Mesendoderm (in vitro differentiated cells): ENCODE data around the gene CST9.

Source experiments
- DNase-seq: peaks from one replicate; pipeline ENCODE4 v3.0.0; 2013
- H2AK5ac ChIP-seq: 2 replicates; pipeline ENCODE4 v1.6.1; 2013; ENCODE audit warnings: low read length, inconsistent platforms
- H2BK120ac ChIP-seq: 2 replicates; pipeline ENCODE4 v1.6.1; 2013; ENCODE audit warnings: low read depth, mild to moderate bottlenecking, low read length, moderate library complexity, mixed read lengths
- H2BK15ac ChIP-seq: replicated peaks from 2 replicates; pipeline ENCODE4 v1.6.1; 2013; ENCODE audit warnings: low read depth, mild to moderate bottlenecking, moderate library complexity
- H2BK5ac ChIP-seq: 2 replicates; pipeline ENCODE4 v1.6.1; 2013; ENCODE audit warnings: low read length, inconsistent platforms
- H3K18ac ChIP-seq: 2 replicates; pipeline ENCODE4 v1.6.1; 2013; ENCODE audit warnings: mild to moderate bottlenecking, low read length, mixed read lengths
- H3K23ac ChIP-seq: one replicate; pipeline ENCODE4 v1.6.1; 2013; ENCODE audit warnings: low read length
- H3K27ac ChIP-seq: 2 replicates; pipeline ENCODE4 v1.5.1; 2013; ENCODE audit warnings: low read depth, mild to moderate bottlenecking, inconsistent platforms, low read length, moderate library complexity
- H3K27me3 ChIP-seq: 2 replicates; pipeline ENCODE4 v1.6.1; 2013; ENCODE audit warnings: low read length, control low read depth, mild to moderate bottlenecking, inconsistent platforms; ENCODE audit not compliant: insufficient read depth, poor library complexity
- H3K36me3 ChIP-seq: 2 replicates; pipeline ENCODE4 v1.6.1; 2013; ENCODE audit warnings: low read length, inconsistent platforms; ENCODE audit not compliant: control insufficient read depth, insufficient read depth
- H3K4ac ChIP-seq: one replicate; pipeline ENCODE4 v1.6.1; 2013; ENCODE audit warnings: low read depth, mild to moderate bottlenecking, low read length, moderate library complexity
- H3K4me1 ChIP-seq: 2 replicates; pipeline ENCODE4 v1.6.1; 2013; ENCODE audit warnings: low read depth, low read length, inconsistent platforms; ENCODE audit not compliant: control insufficient read depth
- H3K4me2 ChIP-seq: 2 replicates; pipeline ENCODE4 v1.6.1; 2013; ENCODE audit warnings: low read length
- H3K4me3 ChIP-seq: 2 replicates; pipeline ENCODE4 v1.5.1; 2013; ENCODE audit warnings: mild to moderate bottlenecking, low read length
- H3K56ac ChIP-seq: one replicate; pipeline ENCODE4 v1.6.1; 2013; ENCODE audit warnings: low read length
- H3K79me1 ChIP-seq: 2 replicates; pipeline ENCODE4 v1.6.1; 2013; ENCODE audit warnings: low read length, inconsistent platforms
- H3K79me2 ChIP-seq: 2 replicates; pipeline ENCODE4 v1.6.1; 2013; ENCODE audit warnings: mild to moderate bottlenecking, low read length; ENCODE audit not compliant: control insufficient read depth, insufficient read depth
- H3K9ac ChIP-seq: 2 replicates; pipeline ENCODE4 v1.6.1; 2013; ENCODE audit warnings: low read length, inconsistent platforms
- H4K5ac ChIP-seq: one replicate; pipeline ENCODE4 v1.6.1; 2013; ENCODE audit warnings: low read length
- H4K8ac ChIP-seq: one replicate; pipeline ENCODE4 v1.6.1; 2013; ENCODE audit warnings: low read depth, mild to moderate bottlenecking, control low read depth, low read length, moderate library complexity
- WGBS: extraction: QIAGEN DNeasy Blood & Tissue Kit; methylation state at CpG from one replicate; pipeline ENCODE4 v1.1.7; 2013; ENCODE audit warnings: low lambda C conversion rate, missing lambda C conversion rate; ENCODE audit not compliant: insufficient coverage; ENCODE audit errors: extremely low coverage; 5-methylcytosine and 5-hydroxymethylcytosine counted together

CST9 gene

GRCh38 chr20:23570178-23570760, 35.4 kb downstream of the CST9 start:
- Histone ChIP-seq H3K18ac (no peak overlapping the region), H2BK5ac (no peak overlapping the region), H2AK5ac (no peak overlapping the region), H4K8ac (no peak overlapping the region), H3K79me2 (no peaks in the 10 kb centered on the region), H3K36me3 (no peaks in the 10 kb centered on the region), H3K23ac (no peak overlapping the region), H3K56ac (no peak overlapping the region), H3K9ac (no peak overlapping the region), H3K4me3 (no peak overlapping the region), H3K4ac (no peak overlapping the region), H3K79me1 (no peaks in the 10 kb centered on the region), H3K27me3 (no peaks in the 10 kb centered on the region), H2BK120ac (no peak overlapping the region), H3K4me2 (no peak overlapping the region), H4K5ac (no peak overlapping the region), H3K27ac (no peak overlapping the region), H3K4me1 (no peaks in the 10 kb centered on the region), H2BK15ac (no peak overlapping the region)
- WGBS: no CpG with 5 or more reads among the region's 2 CpGs
- DNase-seq: no peak

DNA sequence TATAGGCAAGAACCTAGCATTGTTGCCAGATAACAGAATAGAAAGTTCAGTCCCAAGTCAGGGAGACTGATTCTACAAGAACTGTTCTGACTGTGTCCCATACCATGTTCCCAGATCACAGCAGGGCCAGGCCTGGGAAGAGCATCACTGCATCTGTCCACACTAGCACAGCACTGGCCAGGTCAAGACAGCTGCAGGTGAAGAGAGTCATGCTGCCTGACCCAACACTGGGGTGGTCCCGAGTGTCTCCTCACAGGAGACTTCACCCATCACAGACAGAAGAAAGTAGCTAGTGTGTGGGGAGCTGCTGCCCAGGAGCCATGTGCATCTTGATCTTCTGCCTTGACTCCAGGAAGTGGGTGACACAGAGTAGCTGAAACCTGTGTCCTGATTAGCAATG, 36.1 kb downstream of the CST9 start:
- DNase-seq: no peak
- Histone ChIP-seq H2BK5ac (no peak overlapping the region), H3K27ac (no peak overlapping the region), H3K23ac (no peak overlapping the region), H2BK15ac (no peak overlapping the region), H4K8ac (no peak overlapping the region), H3K18ac (no peak overlapping the region), H2BK120ac (no peak overlapping the region), H3K4ac (no peak overlapping the region), H4K5ac (no peak overlapping the region), H3K79me2 (no peaks in the 10 kb centered on the region), H3K4me2 (no peak overlapping the region), H3K36me3 (no peaks in the 10 kb centered on the region), H3K4me3 (no peak overlapping the region), H3K79me1 (no peaks in the 10 kb centered on the region), H3K9ac (no peak overlapping the region), H3K4me1 (no peaks in the 10 kb centered on the region), H3K27me3 (no peaks in the 10 kb centered on the region), H2AK5ac (no peak overlapping the region), H3K56ac (no peak overlapping the region)
- no CpG with 5 or more reads among the region's 1 CpG for WGBS

GRCh38 chr20:23568971-23569330, 36.8 kb downstream of the CST9 start:
- Histone ChIP-seq H3K23ac (no peak overlapping the region), H3K56ac (no peak overlapping the region), H2AK5ac (no peak overlapping the region), H3K27ac (no peak overlapping the region), H3K27me3 (no peaks in the 10 kb centered on the region), H2BK15ac (no peak overlapping the region), H3K4me1 (no peaks in the 10 kb centered on the region), H4K5ac (no peak overlapping the region), H3K79me1 (no peaks in the 10 kb centered on the region), H3K79me2 (no peaks in the 10 kb centered on the region), H3K36me3 (no peaks in the 10 kb centered on the region), H3K4ac (no peak overlapping the region), H3K4me3 (no peak overlapping the region), H3K4me2 (no peak overlapping the region), H3K18ac (no peak overlapping the region), H4K8ac (no peak overlapping the region), H2BK120ac (no peak overlapping the region), H3K9ac (no peak overlapping the region), H2BK5ac (no peak overlapping the region)
- WGBS: no CpG with 5 or more reads among the region's 1 CpG
- no peak for DNase-seq

DNA sequence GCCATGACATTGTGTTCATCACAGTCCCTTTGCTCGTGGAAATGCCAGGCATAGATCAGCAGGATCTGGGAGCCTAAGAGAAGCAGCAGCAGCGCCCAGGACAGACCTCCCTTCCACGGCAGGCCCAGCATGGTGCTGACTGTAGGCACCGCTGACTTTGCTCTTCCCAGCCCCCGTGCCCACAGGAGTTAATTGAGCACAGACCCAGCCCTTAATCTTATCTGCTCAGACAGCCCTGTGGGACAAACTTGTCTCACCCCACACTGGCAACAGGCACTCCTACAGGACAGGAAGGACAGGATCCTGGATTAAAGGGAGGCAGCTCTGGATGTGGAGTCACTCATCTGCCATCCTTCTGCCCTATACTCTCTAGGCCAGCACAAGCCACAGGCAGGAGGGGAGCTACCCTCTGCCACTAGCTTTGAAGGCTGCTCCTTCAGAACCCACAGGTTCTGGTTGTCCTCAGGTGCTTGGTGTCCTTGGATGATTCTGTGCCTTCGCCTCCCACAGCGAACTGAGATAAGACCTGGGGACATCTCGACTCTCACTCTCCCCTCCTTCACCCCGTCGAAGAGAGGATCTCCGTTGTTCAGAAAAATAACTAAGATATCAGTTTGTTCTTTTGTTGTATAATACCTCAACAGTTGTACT, 37.3 kb downstream of the CST9 start, which contains the start of gene CST9L:
Gene CST9L, minus strand, starts transcription at position 165 of the 651 bp plus-strand sequence. Its CDS starts 34 bp downstream, at position 131.
- Histone ChIP-seq H2BK15ac (no peak within 1 kb of the TSS), H3K9ac (no peak within 1 kb of the TSS), H3K4me2 (no peak within 1 kb of the TSS), H2BK120ac (no peak within 1 kb of the TSS), H2AK5ac (no peak within 1 kb of the TSS), H3K27me3 (no peaks in the 10 kb centered on the region), H3K79me1 (no peaks in the 10 kb centered on the region), H3K4me3 (no peak within 1 kb of the TSS), H3K18ac (no peak within 1 kb of the TSS), H3K23ac (no peak within 1 kb of the TSS), H3K4ac (no peak within 1 kb of the TSS), H2BK5ac (no peak within 1 kb of the TSS), H4K8ac (no peak within 1 kb of the TSS), H4K5ac (no peak within 1 kb of the TSS), H3K4me1 (no peaks in the 10 kb centered on the region), H3K56ac (peak within 1 kb of the TSS; percentile 27), H3K36me3 (no peaks in the 10 kb centered on the region), H3K27ac (no peak within 1 kb of the TSS), H3K79me2 (no peaks in the 10 kb centered on the region)
- WGBS: no CpG with 5 or more reads among the region's 11 CpGs
- DNase-seq: peak; percentile 72

- Histone ChIP-seq H3K36me3 (no peaks in the 10 kb centered on the region), H3K4me1 (no peaks in the 10 kb centered on the region), H2BK5ac (no peak overlapping the region), H3K79me2 (no peaks in the 10 kb centered on the region), H2BK15ac (no peak overlapping the region), H3K4me2 (no peak overlapping the region), H4K5ac (no peak overlapping the region), H2AK5ac (no peak overlapping the region), H3K56ac (no peak overlapping the region), H3K9ac (no peak overlapping the region), H3K23ac (no peak overlapping the region), H3K18ac (no peak overlapping the region), H3K4me3 (no peak overlapping the region), H3K79me1 (no peaks in the 10 kb centered on the region), H2BK120ac (no peak overlapping the region), H3K27ac (no peak overlapping the region), H4K8ac (no peak overlapping the region), H3K27me3 (no peaks in the 10 kb centered on the region), H3K4ac (no peak overlapping the region)
- no peak for DNase-seq
- no CpG with 5 or more reads among the region's 7 CpGs for WGBS
Measured at GRCh38 chr20:23566199-23566932, 39.4 kb downstream of the CST9 start.
